ENCODE measurements around the gene OFD1. TPM values are rescaled to one million over a fixed set of nuclear protein-coding genes. Genes with fewer than 3 reads are reported as not detected.
A peak's percentile ranks its signal among the peaks of the same experiment; 100 is the strongest.

Gene OFD1
- polyA plus RNA-seq (ENCODE audit: insufficient read length in 10 of 10) = 10 to 100 TPM; 14.6 to 29.8 (median 20.2) TPM
- long read RNA-seq, donor 1 = 0 reads
- long read RNA-seq, donor 2 = 0 reads
- long read RNA-seq, donor 3 = 0 reads
- long read RNA-seq, donor 4, partial matches to known transcripts = 5 of 5 reads
- long read RNA-seq, donor 4, other reads (novel, unspliced or antisense) = 0 of 5 reads
- long read RNA-seq, donor 5 = 0 reads
- long read RNA-seq, donor 6, partial matches to known transcripts = 0 of 1 reads
- long read RNA-seq, donor 6, other reads (novel, unspliced or antisense) = 0 of 1 reads
- long read RNA-seq, donor 7, partial matches to known transcripts = 5 of 7 reads
- long read RNA-seq, donor 7, other reads (novel, unspliced or antisense) = 0 of 7 reads
- long read RNA-seq, donor 8, partial matches to known transcripts = 0 of 1 reads
- long read RNA-seq, donor 8, other reads (novel, unspliced or antisense) = 0 of 1 reads
- long read RNA-seq, donor 9 = 0 reads

DNA sequence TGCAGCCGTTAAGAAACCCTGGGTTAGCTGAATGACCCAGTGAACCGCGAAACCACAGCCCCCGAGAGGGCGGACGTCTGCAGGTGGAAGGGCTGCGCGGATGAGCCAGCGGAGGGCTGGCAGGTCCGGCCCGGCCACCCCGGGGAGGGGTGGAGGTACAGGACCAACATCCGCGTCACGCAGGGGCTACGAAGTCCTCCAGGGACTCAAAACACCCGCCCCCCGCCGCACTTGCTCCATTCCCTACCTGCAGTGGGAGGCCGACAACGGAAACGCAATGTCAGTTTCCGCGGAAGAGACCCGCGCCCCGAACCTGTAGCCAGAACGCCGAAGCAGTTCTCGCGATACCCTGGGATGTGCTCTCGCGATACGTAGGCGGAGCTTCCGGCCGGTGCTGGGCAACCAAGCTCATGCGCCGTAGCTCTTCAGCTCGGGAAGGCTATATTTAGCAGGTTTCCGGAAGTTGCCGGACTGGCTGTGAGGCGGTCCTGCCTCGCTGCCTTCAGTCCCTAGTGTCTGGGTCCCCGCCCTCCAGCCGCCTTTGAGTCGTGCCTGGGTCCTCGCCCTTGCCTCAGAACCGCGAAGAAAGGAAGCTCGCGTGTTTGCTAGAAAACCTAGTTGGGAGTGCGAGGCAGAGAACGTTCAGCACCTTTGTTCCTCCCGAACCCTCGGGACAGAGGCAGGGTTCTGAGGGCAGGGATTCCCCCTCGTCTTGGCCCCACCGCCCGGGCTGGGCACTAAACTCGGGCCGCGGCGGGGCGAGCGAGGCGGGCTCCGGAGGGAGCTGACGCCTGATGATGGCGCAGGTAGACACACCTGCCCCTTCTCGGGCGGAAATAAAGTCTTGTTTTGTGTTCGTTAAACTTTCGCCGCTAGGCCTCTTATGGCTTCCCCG lies at the start of gene OFD1, which contains the start of gene TRAPPC2:
OFD1 (plus strand) TSS at position 471 of the 895 bp plus-strand sequence; CDS start at position 795, 324 bp downstream.
TRAPPC2 (minus strand) TSS at position 343 of the 895 bp plus-strand sequence. CDS start 14,657 bp downstream, outside the sequence.
- peak; percentile 89 to 96 (median 95) for DNase-seq

DNA sequence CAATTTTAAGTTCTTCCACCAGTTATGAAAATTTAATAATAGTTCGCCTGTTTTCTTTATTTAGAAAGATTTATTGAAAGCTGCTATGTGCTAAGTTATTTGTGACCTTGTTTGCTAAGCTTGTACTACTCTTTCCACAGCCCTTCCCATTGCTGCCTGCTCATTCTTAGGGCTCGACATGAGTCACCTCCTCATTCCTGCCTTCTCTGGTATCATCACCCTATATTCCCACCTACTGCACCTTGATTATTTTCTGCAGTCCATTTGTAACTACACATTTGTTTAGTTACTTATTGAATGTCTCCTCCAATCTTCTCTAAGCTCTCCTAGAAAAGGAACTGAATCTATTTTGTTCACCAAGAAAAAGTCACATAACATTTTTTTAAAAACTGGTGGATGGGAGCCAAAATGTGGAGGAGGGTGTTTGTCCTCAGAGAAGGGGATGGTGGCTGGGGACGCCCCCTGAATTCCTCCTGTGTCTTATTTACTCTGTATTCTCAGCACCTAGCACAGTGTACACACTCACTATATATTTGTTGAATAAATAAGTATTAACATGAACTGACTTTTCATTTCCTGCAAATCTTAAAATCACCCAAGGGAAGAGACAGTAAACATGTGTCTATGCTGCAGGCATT lies 49.3 kb upstream of the OFD1 start:
- no peak for DNase-seq

DNA sequence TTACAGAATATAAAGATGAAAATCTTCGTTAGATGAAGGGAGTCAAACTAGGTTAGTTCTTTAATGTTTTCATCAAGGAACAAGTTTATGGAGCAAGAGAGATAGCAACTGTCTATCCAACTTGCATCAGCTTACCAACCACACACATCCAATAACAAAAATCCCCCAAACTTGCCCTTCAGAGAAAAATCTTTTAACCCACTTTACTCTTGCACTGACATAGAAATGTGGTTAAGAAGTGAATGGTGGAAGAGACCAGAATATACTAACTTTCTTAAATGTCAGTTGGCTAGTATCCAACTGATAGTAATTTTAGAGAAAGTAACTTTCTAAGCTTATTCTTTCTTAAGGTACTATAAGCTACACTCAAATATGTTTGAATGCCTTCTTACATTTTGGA lies 47.3 kb upstream of the OFD1 start:
- DNase-seq = no peak

GRCh38 chrX:13688384-13688957 lies 46.1 kb upstream of the OFD1 start:
- DNase-seq = no peak

DNA sequence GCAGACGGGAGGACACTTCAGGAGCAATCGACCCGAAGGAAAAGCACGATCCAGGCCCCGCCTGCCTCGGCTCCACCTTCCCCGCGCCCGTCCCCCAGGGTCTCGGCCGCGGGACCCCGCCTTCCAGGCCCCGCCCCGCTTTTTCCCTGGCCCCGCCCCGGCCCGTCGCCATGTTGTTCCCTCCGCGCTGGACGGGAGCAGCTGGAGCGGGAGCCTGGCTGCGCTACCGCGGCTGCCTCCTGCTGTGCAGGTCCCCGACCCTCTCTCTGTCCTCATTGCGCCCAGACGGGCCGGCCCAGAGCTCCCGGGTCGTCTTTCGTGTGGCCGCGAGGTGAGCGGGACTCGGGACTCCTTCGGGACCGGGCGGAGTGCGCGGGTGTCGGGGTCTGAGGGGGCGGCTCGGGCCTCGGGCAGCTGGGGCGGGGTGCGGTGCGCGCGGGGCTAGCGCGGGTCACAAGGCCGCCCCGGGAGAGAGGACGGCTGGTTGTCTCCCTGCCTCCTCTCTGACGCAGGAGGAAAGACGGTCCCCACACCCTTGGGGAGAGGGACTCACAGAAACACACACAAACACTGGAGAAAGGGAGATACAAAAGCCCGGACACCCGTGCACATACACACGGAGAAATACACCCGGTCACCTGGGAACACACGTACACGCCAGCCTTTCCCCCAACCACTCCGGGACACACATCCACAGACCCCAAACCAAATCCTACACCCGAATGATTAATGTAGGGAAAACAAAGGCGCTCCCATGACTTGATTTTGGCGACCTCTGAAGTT lies 45.4 kb upstream of the OFD1 start, which contains the start of gene RAB9A:
RAB9A (plus strand) TSS at position 171 of the 783 bp plus-strand sequence. CDS start 19,619 bp downstream, outside the sequence.
- DNase-seq = peak; percentile 73 to 93 (median 84)

- peak in 2 of 3 donors; percentile 24 to 49 for DNase-seq
Measured at GRCh38 chrX:13689741-13690211, 44.8 kb upstream of the OFD1 start.

GRCh38 chrX:13690836-13691235 lies 43.7 kb upstream of the OFD1 start:
- DNase-seq = no peak

- DNase-seq = no peak
Measured at GRCh38 chrX:13691841-13692371, 42.6 kb upstream of the OFD1 start.

GRCh38 chrX:13692771-13693231 lies 41.7 kb upstream of the OFD1 start:
- DNase-seq = no peak

GRCh38 chrX:13693341-13693961 lies 41.1 kb upstream of the OFD1 start:
- no peak for DNase-seq

DNA sequence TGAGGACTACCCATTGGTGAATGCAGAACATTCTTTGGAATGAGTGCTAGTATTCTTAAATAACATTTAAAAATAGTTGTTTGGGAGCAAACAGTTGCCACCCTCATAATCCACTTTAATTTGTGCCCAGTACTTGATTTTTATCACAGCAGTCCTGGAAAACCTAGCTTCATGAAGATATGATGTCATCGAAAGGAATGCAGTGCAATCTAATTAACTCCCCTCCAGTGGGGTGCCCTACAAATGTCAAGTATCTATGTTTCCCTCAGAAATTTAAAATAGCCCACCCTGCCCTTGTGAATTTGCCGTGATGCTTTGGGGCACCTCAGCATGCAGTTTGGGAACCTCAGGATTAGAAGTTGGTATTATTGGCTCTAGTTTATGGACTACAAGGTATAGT lies 40.2 kb upstream of the OFD1 start:
- DNase-seq = no peak

DNA sequence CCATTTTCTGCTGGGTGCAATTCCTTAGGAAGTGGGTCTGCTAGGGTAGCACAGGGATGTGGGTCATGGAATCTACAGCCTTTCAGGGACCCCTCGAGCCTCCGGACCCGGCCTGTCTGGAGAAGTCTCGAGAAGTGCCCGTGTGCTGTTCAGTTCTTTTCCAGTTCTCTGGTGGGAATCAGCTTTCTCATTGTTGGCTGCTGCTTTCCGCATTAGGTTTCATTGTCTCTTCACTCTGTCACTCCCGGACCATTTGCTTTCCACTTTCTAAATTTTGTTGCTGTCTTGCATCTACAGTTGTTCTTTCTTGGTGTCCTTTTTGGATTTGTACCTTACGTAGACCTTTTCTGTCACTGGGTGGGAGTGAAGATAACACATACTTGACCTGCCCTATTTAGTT lies 39.6 kb upstream of the OFD1 start:
- no peak for DNase-seq

DNA sequence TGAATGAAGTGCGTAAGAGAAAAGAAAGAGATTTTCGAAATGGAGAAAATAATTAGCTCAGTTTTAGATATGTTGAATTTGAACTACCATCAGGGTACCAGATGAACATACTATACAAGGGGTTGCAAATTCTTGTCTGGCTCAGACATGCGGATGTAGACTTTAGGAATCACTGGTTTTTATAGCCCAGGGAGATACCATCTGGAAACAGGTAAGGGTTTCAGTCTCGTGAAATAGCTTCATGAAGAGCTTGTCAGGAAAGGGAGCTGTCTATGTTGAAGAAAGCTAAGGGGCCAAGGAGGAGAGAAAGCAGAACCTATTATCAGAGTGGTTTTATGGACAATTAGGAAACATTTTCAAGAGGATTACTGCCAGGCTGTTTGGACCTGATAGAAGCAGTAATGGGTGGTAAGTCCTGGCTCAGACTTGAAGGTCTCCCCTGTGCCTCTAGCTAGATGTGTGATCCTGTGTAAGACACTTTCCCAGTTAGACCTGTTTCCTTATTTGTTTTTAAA lies 38.9 kb upstream of the OFD1 start:
- no peak for DNase-seq

- no peak for DNase-seq
Measured at GRCh38 chrX:13697455-13697854, 37.1 kb upstream of the OFD1 start.

DNA sequence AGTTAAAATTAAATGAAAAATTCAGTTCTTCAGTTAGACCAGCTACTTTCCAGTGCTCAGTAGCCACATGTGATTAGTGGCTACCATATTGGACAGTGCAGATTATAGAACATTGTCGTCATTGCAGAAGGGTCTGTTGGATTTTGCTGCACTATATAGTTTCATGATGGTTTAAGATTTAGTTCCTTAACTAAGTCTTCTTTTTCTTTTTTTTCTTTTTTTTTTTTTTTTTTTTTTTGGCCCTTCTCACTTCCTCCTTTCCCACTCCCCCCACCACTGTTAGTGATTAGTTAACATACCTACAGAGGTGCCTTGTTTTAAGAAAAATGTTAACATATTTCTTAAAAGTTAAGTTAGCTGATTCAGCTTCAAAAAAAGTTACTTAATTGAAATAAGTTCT lies 36.6 kb upstream of the OFD1 start:
- no peak for DNase-seq

GRCh38 chrX:13698432-13698831 lies 36.1 kb upstream of the OFD1 start:
- no peak for DNase-seq

GRCh38 chrX:13699183-13699826 lies 35.2 kb upstream of the OFD1 start:
- no peak for DNase-seq

DNA sequence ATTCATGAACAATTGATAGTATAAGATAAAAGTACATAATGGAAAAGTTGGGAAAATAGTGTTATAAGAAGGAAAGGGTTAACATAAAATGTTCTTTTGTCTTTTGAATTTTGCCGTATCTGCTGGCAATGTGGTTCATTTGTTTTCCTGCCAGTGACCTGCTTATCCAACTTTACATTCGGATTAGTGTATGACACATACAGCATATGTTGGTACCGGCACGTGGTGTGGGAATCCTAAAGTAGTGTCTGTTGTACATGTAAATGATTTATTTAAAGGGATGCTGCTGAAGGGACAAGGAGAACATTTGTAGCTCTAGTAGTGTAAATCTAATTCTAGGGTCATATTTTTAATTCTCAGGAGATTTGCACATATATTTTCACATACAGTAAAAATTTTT lies 34.2 kb upstream of the OFD1 start:
- no peak for DNase-seq
